Measurements from ENCODE around the gene SMC6. TPM values are rescaled to one million over a fixed set of nuclear protein-coding genes. Genes with fewer than 3 reads are reported as not detected.

Gene SMC6
- total RNA-seq, 1 donor from 2014 or later: 26.8 TPM

DNA sequence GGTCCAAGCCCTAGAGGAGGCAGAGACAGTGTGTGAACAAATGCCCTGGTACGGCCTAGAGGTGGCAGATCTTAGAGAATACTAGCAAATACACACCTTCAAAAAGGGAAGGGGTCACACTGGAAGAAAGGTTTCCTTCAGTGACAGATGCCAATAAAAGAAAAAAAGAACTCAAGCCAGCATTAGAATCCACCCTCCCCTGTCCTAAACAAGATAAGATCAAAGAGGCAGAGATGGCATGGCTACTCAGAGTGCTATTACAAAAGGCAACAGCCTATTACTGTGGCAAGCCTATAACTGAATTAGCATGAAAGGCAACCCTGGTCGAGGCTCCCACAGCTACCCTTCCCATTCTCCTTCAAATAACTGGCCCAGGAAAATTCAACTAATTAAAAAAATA, 69.6 kb downstream of the SMC6 start:
- no peak for DNase-seq (ENCODE audit: low spot score, unreplicated experiment)
- H3K4me3 Mint-ChIP-seq (ENCODE audit: low read depth): no peak overlapping the region
- H3K9me3 Mint-ChIP-seq (ENCODE audit: low read depth): no peaks in the 10 kb centered on the region
- H3K27ac Mint-ChIP-seq: no peak overlapping the region
- no peaks in the 10 kb centered on the region for H3K27me3 Mint-ChIP-seq
- peaks cover 14% of the 10 kb centered on the region for H3K36me3 Mint-ChIP-seq (ENCODE audit: insufficient read depth)
- no peaks in the 10 kb centered on the region for H3K4me1 Mint-ChIP-seq (ENCODE audit: low read depth)
- TF ChIP-seq, protein P1, sequence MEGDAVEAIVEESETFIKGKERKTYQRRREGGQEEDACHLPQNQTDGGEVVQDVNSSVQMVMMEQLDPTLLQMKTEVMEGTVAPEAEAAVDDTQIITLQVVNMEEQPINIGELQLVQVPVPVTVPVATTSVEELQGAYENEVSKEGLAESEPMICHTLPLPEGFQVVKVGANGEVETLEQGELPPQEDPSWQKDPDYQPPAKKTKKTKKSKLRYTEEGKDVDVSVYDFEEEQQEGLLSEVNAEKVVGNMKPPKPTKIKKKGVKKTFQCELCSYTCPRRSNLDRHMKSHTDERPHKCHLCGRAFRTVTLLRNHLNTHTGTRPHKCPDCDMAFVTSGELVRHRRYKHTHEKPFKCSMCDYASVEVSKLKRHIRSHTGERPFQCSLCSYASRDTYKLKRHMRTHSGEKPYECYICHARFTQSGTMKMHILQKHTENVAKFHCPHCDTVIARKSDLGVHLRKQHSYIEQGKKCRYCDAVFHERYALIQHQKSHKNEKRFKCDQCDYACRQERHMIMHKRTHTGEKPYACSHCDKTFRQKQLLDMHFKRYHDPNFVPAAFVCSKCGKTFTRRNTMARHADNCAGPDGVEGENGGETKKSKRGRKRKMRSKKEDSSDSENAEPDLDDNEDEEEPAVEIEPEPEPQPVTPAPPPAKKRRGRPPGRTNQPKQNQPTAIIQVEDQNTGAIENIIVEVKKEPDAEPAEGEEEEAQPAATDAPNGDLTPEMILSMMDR (IDR thresholded peaks at IDR 0.05; ENCODE audit: unreplicated experiment): no peak

DNA sequence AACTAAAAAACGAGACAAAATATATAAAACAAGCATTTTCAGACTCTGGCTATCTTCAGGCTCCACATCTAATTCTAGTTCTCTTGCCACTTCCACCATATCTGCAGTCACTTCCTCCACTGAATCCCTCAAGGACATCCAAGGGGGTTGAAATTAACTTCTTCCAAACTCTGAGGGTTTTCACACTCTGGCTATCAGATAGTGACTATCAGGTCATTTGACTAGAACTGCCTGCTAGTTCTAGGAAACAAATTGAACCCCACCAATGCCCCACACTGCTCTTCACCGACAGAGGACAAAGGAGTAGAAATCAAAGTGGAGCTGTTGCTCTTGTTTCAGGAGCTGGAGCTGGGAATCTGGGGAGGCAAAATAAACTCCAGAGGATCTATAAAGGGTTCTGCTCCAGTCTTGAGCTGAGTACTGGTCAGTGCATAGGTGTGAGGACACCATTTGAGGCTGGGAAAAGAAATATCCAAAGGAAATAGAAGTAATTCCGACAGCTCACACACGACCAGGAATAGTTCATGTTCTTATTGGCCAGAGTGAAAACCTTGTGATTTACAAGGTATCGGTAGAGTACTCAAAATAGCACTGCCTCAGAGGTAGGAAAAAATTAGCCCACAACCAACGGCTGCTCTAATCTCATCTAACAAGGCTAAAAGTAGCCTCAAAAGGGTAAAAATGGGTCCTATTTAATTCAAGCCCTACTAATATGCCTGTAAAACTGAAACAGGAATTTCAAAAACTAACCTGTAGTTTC, 71.3 kb downstream of the SMC6 start:
- no peaks in the 10 kb centered on the region for H3K9me3 Mint-ChIP-seq (ENCODE audit: low read depth)
- peaks cover 9% of the 10 kb centered on the region for H3K36me3 Mint-ChIP-seq (ENCODE audit: insufficient read depth)
- TF ChIP-seq, protein P1 (IDR thresholded peaks at IDR 0.05; ENCODE audit: unreplicated experiment): no peak
- H3K4me1 Mint-ChIP-seq (ENCODE audit: low read depth): no peaks in the 10 kb centered on the region
- no peak overlapping the region for H3K4me3 Mint-ChIP-seq (ENCODE audit: low read depth)
- no peaks in the 10 kb centered on the region for H3K27me3 Mint-ChIP-seq
- DNase-seq (ENCODE audit: low spot score, unreplicated experiment): no peak
- no peak overlapping the region for H3K27ac Mint-ChIP-seq

GRCh38 chr2:17680119-17680518, 73.5 kb downstream of the SMC6 start:
- Mint-ChIP-seq H3K27me3 (no peaks in the 10 kb centered on the region), H3K9me3 (ENCODE audit: low read depth) (no peaks in the 10 kb centered on the region), H3K4me1 (ENCODE audit: low read depth) (no peaks in the 10 kb centered on the region), H3K27ac (no peak overlapping the region), H3K36me3 (ENCODE audit: insufficient read depth) (peaks cover 10% of the 10 kb centered on the region), H3K4me3 (ENCODE audit: low read depth) (no peak overlapping the region)
- TF ChIP-seq, protein P1 (IDR thresholded peaks at IDR 0.05; ENCODE audit: unreplicated experiment): no peak
- no peak for DNase-seq (ENCODE audit: low spot score, unreplicated experiment)

DNA sequence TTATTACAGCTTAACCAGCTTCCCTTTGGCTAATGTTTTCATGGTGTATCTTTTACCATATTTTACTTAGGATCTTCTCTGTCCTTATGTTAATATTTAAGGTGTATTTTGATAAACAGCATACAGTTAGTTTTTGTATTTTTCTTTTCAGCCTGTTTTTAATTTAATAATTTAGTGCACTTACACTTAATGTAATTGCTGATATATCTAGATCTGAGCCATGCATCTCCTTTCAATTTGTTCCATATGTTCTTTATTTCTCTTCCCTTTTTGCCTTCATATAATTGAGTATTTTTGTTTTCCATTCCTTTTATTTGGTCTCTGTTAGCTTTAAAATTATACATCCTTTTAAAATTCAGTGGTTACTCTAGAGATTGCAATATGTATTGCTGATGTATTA, 78.8 kb downstream of the SMC6 start:
- no peaks in the 10 kb centered on the region for H3K27me3 Mint-ChIP-seq
- H3K4me3 Mint-ChIP-seq (ENCODE audit: low read depth): no peak overlapping the region
- peaks cover 4% of the 10 kb centered on the region for H3K36me3 Mint-ChIP-seq (ENCODE audit: insufficient read depth)
- TF ChIP-seq, protein P1 (IDR thresholded peaks at IDR 0.05; ENCODE audit: unreplicated experiment): no peak
- H3K4me1 Mint-ChIP-seq (ENCODE audit: low read depth): no peaks in the 10 kb centered on the region
- no peak for DNase-seq (ENCODE audit: low spot score, unreplicated experiment)
- no peak overlapping the region for H3K27ac Mint-ChIP-seq
- H3K9me3 Mint-ChIP-seq (ENCODE audit: low read depth): no peaks in the 10 kb centered on the region

GRCh38 chr2:17672583-17673317, 80.9 kb downstream of the SMC6 start:
- Mint-ChIP-seq H3K4me1 (ENCODE audit: low read depth) (no peaks in the 10 kb centered on the region), H3K27ac (no peak overlapping the region), H3K9me3 (ENCODE audit: low read depth) (no peaks in the 10 kb centered on the region), H3K36me3 (ENCODE audit: insufficient read depth) (peaks cover 8% of the 10 kb centered on the region), H3K4me3 (ENCODE audit: low read depth) (no peak overlapping the region), H3K27me3 (no peaks in the 10 kb centered on the region)
- no peak for DNase-seq (ENCODE audit: low spot score, unreplicated experiment)
- TF ChIP-seq, protein P1 (IDR thresholded peaks at IDR 0.05; ENCODE audit: unreplicated experiment): no peak

Data from progenitor cell of endocrine pancreas (in vitro differentiated cells).